HuH-7.5 (cell line): ENCODE data around the gene OR2V1.
A peak's percentile ranks its signal among the peaks of the same experiment; 100 is the strongest.
"Not testable (repeated sequence)": the region's sequence is repeated elsewhere in the genome, so short reads cannot be mapped to it uniquely, and the experiment has no call there.

ENCODE experiments used
- DNase-seq: peaks from one replicate; pipeline ENCODE4 v3.0.0; 2011; ENCODE audit warnings: low spot score

OR2V1 gene

DNA sequence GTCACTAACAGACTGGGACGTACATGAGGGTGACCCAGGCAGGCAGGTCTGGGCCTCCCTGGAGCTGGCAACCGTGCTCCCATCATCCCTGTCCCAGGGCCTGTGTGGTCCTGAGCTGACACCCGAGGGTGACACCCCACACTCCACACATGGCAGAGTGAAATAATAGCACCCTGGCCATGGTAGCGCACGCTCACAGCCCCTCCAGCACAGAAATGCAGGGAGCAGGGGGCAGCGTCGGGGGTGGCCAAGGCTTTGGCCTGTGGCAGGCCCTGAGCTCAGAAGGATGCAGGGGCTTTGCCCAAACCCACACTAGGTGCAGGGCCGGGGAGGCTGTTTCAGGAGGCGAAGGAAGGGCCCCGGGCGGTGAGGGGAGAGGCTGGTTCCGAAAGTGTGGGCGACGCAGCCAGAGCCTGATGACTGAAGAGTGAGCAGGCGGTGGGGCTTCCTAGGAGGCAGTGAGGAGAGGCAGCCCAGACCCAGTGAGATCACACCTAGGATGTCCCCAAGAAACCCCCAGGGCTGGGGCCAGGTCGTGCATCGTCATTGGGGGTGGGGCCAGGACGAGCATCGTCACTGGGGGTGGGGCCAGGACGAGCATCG, 29.3 kb upstream of the OR2V1 start:
- DNase-seq: peak; percentile 46

DNA sequence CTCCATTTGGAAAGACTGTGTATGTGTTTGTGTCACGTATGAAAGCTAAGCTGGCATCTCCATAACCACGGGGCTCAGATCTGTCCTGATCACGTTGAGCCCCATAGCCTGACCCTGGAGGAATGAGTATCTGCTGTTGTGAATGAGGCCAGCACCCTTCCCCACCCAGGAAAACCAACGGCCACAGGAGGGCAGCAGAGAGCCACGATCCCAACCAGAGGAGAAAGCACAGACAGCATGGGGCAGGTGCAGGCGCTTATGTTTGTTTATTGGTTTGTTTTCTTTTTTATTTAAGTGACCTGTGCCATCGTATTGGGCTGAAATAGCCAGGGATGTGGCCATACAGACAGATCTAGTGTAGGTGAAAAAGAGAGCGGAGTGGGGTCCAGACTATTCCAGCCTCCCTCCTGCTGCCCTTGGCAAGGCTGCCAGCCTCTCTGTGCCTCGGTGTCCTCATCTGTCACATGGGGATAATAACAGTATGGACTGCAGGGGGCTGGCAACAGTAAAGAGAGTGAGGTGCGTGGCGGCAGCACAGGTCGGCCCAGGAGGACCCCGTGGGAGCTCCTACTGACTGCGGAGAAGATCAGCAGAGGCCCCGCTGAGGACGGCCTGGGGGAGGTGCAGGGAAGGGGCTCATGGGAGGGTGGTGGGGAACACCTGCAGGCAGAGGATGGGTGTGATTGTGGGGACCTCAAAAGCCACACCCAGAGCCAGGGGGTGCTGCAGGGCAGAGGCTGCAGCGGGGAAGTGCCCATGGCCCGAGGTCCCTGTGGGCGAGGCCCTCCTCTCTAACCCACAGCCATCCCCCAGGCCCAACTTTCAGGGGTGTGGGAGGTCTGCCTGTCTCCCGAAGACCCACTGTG, 28.6 kb upstream of the OR2V1 start:
- DNase-seq: peak; percentile 92

DNA sequence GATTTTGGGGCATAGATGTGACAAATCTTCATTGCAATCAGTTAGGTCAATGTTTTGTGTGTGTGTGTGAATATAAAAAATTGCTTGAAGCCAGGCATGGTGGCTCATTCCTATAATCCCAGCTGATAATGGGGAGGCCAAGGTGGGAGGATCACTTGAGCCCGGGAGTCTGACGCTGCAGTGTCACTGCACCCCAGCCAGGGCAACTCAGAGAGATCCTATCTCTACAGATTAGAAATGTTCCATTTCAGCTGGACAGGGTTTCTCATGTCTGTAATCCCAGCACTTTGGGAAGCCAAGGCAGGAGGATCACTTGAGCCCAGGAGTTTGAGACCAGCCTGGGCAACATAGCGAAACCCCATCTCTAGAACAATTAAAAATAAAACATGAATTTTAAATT, 27.9 kb upstream of the OR2V1 start:
- DNase-seq: no peak

GRCh38 chr5:181156758-181157157, 25.8 kb upstream of the OR2V1 start:
- no peak for DNase-seq

GRCh38 chr5:181153814-181154213, 22.8 kb upstream of the OR2V1 start:
- DNase-seq: no peak

GRCh38 chr5:181152406-181152805, 21.4 kb upstream of the OR2V1 start:
- DNase-seq: no peak

DNA sequence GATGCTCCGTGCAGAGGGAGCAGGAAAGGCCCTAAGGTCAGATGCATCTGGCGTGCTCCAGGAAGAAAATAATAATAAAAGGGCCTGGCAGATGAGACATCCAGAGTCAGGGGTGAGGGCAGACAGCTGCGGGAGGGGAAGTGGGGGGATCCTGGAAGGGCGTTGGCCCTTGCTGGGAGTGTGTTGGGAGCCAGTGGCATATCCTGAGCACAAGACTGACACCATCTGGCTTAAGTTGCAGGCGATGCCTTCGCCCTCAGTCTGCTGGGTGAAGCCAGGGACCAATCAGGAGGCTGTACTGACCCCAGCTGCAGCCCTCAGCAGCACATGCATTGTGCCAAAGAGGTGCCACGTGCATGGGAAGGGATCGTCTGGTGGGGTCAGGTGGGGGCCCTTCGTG, 20.2 kb upstream of the OR2V1 start:
- no peak for DNase-seq

- DNase-seq: no peak
Measured at GRCh38 chr5:181149806-181150733, 19.1 kb upstream of the OR2V1 start.

- no peak for DNase-seq
Measured at GRCh38 chr5:181149355-181149754, 18.4 kb upstream of the OR2V1 start.

- not testable (repeated sequence) for DNase-seq
Measured at GRCh38 chr5:181146927-181147636, 16.1 kb upstream of the OR2V1 start, which contains the start of gene OR2V2. Gene OR2V2 (plus strand): TSS chr5:181147586. CDS start chr5:181154943, 7,357 bp downstream.

- no peak for DNase-seq
Measured at GRCh38 chr5:181145133-181145532, 14.2 kb upstream of the OR2V1 start.

DNA sequence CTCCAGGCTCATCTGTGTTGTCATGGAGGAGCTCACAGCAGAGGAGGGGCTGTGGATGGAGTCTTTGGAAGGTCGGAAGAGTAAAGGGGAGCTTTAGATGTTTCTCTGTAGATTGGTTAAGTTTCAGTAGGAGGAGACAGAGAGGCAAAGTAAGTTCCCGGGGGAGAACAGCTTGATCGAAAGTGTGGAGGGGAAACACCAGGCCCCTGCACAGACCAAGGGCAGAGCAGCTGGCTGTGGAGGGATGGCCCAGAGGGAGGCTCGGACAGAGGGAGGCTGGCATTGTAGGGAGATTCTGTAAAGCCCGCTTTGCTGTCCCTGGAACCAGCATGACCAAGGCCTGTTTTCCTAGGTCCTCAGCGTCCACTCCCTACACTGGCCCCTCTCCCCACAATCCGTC, 11.1 kb upstream of the OR2V1 start:
- DNase-seq: no peak

- no peak for DNase-seq
Measured at GRCh38 chr5:181140766-181141165, 9.8 kb upstream of the OR2V1 start.

DNA sequence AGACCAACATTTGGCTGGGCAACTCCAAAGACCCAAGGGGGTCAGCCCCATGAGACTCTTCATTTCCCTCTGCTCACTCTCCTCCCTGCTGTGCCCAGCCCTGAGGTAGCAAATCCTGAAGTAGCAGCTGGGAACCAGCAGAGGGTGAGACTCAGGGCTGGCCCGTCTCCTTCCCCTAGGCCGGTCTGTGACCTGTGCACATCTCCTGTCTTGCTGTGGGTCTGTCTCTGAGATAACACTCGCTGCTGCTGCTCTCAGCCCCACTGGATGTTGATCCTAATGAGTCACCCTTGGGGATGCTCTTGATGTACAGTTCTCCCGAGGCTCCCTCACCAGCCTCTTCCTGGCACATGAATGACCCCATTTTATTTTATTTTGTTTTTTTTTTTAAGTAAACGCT, 7.3 kb upstream of the OR2V1 start:
- no peak for DNase-seq

GRCh38 chr5:181136361-181136955, 5.5 kb upstream of the OR2V1 start:
- DNase-seq: no peak

- no peak for DNase-seq
Measured at GRCh38 chr5:181134259-181134658, 3.3 kb upstream of the OR2V1 start.

DNA sequence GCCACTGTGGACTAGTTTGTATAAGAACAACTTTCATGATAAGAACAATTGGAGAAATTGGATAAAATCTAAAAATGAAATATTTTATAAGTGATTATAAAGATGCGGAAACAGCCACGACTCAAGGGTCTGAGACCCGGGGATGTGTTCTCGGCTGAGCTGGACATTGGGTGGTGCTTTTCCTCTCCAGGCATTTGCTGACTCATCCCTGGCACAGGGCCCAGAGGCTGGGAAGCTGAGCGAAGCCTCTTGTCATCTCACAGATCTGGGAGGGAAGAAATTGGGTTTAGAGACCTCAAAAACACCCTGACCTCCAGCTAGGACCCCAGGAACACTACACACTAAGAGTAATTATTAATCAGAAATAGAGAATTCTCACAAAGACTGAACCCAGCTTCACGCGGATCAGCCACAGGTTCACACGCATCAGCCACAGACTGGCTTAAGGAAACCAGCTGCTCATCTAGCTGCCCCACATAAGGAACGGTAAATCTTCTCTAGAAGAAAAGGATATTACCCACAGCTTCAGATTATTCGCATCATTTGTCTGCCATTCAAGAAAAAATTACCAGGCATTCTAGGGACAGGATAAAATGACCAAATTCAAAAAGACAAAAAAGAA, 2.8 kb upstream of the OR2V1 start:
- no peak for DNase-seq

GRCh38 chr5:181133083-181133482, 2.1 kb upstream of the OR2V1 start:
- DNase-seq: no peak

GRCh38 chr5:181131514-181131913, 545 bp upstream of the OR2V1 start:
- DNase-seq: no peak

GRCh38 chr5:181130081-181130480, 888 bp downstream of the OR2V1 start:
- not testable (repeated sequence) for DNase-seq

DNA sequence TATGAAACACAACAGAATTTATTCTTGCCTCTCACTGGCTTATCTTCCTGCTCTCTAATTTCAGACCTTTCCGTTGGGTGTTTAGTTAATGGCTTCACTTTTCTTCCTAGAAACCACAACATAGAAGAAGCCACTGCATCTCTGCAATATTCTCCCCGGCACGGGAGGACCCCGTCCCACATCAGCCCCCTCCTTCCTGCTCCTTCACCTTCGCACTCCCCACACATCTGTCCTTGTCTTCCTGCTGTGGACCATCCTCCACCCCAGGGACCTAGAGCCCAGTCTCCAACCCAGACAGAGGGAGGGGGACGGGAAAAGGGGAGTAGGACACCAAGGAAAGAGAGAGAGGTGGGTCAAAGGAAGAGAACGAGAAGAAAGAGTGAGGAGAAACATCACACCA, 1.4 kb downstream of the OR2V1 start:
- no peak for DNase-seq
